Uterus (tissue), 4 donors: Measurements from ENCODE around the gene TLE4. TPM values are rescaled to one million over a fixed set of nuclear protein-coding genes. Genes with fewer than 3 reads are reported as not detected.

Experiments used
- DNase-seq, 2 donors: peaks; one replicate each; pipeline ENCODE4 v3.0.0-alpha.2; 2019 to 2020
- H3K27ac ChIP-seq, 2 donors: fragments of 200-600 bp; sonication (generic); 1 replicate in 1 of 2; 2 replicates in 1 of 2; pipeline ENCODE4 v1.5.1; 2016 to 2018
- H3K27me3 ChIP-seq, 2 donors: fragments of 200-600 bp; sonication (generic); one replicate each; pipeline ENCODE4 v1.5.1; 2018 to 2019; ENCODE audit warnings: control low read depth in 1 of 2
- H3K36me3 ChIP-seq, 2 donors: fragments of 200-600 bp; sonication (generic); one replicate each; pipeline ENCODE4 v1.5.1; 2019; ENCODE audit warnings: control low read depth in 1 of 2
- H3K4me1 ChIP-seq, 2 donors: fragments of 200-600 bp; sonication (generic); one replicate each; pipeline ENCODE4 v1.5.1; 2018 to 2019; ENCODE audit warnings: control low read depth in 1 of 2
- H3K4me3 ChIP-seq, 2 donors: fragments of 200-600 bp; sonication (generic); 1 replicate in 1 of 2; 2 replicates in 1 of 2; pipeline ENCODE4 v1.5.1; 2018 to 2019; ENCODE audit warnings: mild to moderate bottlenecking in 1 of 2
- H3K9me3 ChIP-seq, 2 donors: fragments of 200-600 bp; sonication (generic); one replicate each; pipeline ENCODE4 v1.5.1; 2019; ENCODE audit warnings: control low read depth in 1 of 2
- POLR2A ChIP-seq, 2 donors: fragments of 450-650 bp; IDR thresholded peaks; one replicate each; pipeline ENCODE4 v1.6.1; 2016; ENCODE audit warnings: antibody characterized with exemption in 2 of 2, mild to moderate bottlenecking in 1 of 2, moderate library complexity in 1 of 2
- intact Hi-C: fragments of 100-400 bp; cut with DNase I; formaldehyde crosslinking; loops from one replicate; pipeline ENCODE4 v1.15.1; 2023; ENCODE audit warnings: low total_unique reads
- total RNA-seq, 4 donors: library from RNA; depleted of rRNA in 3 of 4; stranded (reverse); fragments of >200 nt in 3 of 4; gene quantifications; one replicate each; pipeline versions ENCODE4 v1.1.0 to v1.2.4, GENCODE V29; 2014 to 2023
- TF ChIP-seq, protein P1 (sequence below), 4 experiments: fragments of 200-600 bp in 2 of 4; fragments of 450-650 bp in 2 of 4; sonication (generic) in 2 of 4; IDR thresholded peaks; one replicate each; pipeline ENCODE4 v1.5.1; 2016 to 2019; ENCODE audit warnings: antibody characterized with exemption in 4 of 4, mild to moderate bottlenecking in 2 of 4, moderate library complexity in 1 of 4
- donor health status: DM: yes; HTN: yes; CAD: no.

Gene TLE4
- total RNA-seq, 4 donors from 2014 or later: 21.1 to 134 (median 35.1) TPM

DNA sequence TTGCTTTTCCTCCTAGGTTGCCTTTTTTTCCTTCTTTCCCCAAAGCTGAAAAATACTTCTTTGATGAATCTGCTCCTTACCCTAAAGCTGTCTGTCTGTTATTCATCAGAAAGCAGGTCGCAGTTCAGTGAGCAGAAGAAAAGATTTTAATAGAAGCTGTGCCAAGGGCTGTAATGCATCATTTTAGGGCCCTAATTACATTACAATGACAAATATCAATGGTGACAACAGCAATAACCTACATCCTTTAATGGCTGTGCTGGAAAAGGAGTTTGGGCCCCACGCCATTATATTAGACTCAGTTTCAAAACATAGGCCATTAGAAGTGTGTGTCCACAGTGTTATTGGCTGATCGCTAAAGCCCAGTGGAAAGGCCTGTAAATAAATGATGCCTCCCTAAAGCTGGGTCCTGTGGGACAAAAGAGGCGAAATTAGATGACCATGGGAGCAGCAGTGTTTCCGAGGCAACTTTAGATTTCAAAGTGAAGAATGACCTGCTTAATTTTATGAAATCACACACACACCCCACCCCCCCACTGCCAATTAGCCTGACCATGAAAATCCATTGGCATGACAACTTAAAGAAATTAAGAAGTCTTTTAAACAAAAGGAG, 38.4 kb downstream of the TLE4 start:
- DNase-seq: no peak
- intact Hi-C loops: no loop called here
- H3K4me3 ChIP-seq: no peak overlapping the region
- no peaks in the 10 kb centered on the region for H3K9me3 ChIP-seq
- H3K36me3 ChIP-seq: no peaks in the 10 kb centered on the region
- TF ChIP-seq POLR2A (IDR thresholded peaks at IDR 0.05): no peak
- TF ChIP-seq, protein P1, sequence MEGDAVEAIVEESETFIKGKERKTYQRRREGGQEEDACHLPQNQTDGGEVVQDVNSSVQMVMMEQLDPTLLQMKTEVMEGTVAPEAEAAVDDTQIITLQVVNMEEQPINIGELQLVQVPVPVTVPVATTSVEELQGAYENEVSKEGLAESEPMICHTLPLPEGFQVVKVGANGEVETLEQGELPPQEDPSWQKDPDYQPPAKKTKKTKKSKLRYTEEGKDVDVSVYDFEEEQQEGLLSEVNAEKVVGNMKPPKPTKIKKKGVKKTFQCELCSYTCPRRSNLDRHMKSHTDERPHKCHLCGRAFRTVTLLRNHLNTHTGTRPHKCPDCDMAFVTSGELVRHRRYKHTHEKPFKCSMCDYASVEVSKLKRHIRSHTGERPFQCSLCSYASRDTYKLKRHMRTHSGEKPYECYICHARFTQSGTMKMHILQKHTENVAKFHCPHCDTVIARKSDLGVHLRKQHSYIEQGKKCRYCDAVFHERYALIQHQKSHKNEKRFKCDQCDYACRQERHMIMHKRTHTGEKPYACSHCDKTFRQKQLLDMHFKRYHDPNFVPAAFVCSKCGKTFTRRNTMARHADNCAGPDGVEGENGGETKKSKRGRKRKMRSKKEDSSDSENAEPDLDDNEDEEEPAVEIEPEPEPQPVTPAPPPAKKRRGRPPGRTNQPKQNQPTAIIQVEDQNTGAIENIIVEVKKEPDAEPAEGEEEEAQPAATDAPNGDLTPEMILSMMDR (IDR thresholded peaks at IDR 0.05): no peak
- H3K27ac ChIP-seq: no peak overlapping the region
- H3K27me3 ChIP-seq: no peaks in the 10 kb centered on the region
- peaks cover 0 to 5% of the 10 kb centered on the region in 2 donors for H3K4me1 ChIP-seq

DNA sequence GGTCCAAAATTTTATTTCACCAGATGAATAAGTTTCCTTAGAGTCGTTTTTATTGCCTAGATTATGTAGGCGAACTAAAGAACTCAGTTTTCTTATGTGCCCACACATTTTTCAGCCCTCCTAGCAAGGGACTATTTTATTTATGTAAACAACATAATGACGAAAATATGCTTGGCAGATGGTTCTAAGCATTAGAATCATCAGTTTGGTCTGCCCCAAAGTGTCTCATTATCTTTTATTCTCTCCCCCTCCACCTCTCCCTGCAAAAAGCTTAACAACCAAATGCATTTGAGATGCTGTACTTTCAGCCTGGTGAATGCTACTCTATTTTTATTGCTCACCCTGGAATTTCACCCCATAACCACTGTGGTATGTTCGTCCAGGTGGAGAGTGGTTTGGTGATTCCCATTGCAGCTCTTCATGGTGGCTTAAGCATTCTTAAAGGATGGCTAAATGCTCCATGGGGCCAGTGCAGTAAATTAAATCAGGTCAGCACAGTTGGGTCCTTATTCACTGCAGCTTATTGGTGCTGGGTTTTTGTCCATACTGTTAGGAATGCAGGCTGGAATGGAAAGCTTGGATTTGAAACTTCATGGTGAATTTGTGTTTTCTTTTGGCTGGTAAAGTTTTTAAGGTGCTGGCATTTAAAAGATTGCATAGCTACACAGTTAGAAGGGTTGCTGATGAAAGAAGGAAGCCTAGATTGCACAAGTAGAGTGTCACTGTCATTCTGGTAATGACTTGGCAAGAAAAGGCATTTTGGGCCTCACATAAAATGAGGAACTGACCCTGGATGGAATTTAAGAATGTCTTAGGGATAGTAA, 39.2 kb downstream of the TLE4 start:
- no peaks in the 10 kb centered on the region for H3K36me3 ChIP-seq
- H3K27me3 ChIP-seq: no peaks in the 10 kb centered on the region
- TF ChIP-seq POLR2A (IDR thresholded peaks at IDR 0.05): no peak
- TF ChIP-seq, protein P1 (IDR thresholded peaks at IDR 0.05): no peak
- intact Hi-C loops: no loop called here
- DNase-seq: no peak
- peaks cover 0 to 5% of the 10 kb centered on the region in 2 donors for H3K4me1 ChIP-seq
- H3K4me3 ChIP-seq: no peak overlapping the region
- no peaks in the 10 kb centered on the region for H3K9me3 ChIP-seq
- no peak overlapping the region for H3K27ac ChIP-seq

DNA sequence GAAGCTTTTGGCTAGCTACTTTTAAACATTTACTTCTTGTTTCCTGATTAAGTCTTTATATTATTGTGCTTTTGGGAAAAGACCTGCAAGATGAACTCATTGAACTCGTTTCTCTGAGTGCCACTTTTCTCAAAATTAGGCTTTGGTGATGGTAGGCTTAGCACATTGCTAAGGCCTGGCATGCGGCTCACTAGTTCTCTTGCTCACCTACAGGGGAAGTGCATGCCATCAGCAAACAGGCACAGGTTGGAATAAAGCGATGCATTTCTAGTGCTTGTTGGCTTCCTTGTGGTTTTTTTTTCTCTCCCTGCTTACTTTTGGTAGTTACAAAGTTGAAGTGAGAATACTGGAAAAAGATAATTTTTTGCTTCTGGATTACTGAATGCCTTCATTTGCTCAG, 41.4 kb downstream of the TLE4 start:
- no peak for DNase-seq
- H3K9me3 ChIP-seq: no peaks in the 10 kb centered on the region
- H3K4me3 ChIP-seq: no peak overlapping the region
- H3K4me1 ChIP-seq: peaks cover 0 to 10% of the 10 kb centered on the region in 2 donors
- no peak for TF ChIP-seq POLR2A (IDR thresholded peaks at IDR 0.05)
- TF ChIP-seq, protein P1 (IDR thresholded peaks at IDR 0.05): no peak
- intact Hi-C loops: no loop called here
- no peaks in the 10 kb centered on the region for H3K36me3 ChIP-seq
- H3K27ac ChIP-seq: no peak overlapping the region
- no peaks in the 10 kb centered on the region for H3K27me3 ChIP-seq

DNA sequence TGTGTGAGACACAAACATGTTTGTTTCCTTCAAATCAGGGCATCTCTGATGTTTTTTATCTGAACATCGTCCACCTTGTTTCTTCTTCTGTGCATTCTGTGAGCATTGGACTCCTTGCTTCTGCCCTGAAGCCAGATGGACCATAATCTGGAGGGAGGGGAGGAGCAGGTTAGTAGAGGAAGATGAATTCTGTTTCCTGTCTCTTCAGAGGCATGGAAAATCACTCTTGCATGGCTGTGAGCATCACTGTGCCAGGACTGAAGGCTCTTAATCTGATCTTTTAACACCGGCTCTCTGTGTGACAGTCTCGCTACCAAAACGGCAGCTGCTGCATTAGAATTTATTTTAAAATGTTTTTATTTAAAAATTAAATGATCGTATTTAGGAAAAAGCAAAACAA, 43.3 kb downstream of the TLE4 start:
- Histone ChIP-seq H3K4me3 (no peak overlapping the region), H3K27me3 (no peaks in the 10 kb centered on the region), H3K36me3 (no peaks in the 10 kb centered on the region), H3K4me1 (peaks cover 0 to 10% of the 10 kb centered on the region in 2 donors), H3K9me3 (no peaks in the 10 kb centered on the region), H3K27ac (no peak overlapping the region)
- no peak for DNase-seq
- no peak for TF ChIP-seq POLR2A (IDR thresholded peaks at IDR 0.05)
- TF ChIP-seq, protein P1 (IDR thresholded peaks at IDR 0.05): no peak
- intact Hi-C loops: no loop called here

DNA sequence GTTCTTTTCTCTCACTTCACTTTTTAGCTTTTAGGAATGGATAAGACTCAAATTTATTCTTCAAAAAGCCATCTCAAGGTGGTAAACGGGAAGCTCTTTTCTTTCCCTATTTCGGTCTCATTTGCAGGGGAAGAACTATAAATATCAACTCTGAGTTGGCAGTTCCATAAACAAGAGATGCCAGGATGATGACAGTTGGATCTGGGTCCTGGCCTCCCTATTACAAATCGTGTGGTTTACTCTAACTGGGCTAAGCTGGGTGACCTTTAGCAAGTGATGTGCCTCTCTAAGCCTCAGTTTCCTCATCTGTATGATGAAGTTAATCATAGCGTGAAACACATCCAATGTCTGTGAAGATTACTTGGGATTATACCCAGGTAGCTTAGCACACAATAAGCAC, 44.2 kb downstream of the TLE4 start:
- H3K4me1 ChIP-seq: peaks cover 0 to 10% of the 10 kb centered on the region in 2 donors
- no peak overlapping the region for H3K27ac ChIP-seq
- H3K4me3 ChIP-seq: no peak overlapping the region
- no peaks in the 10 kb centered on the region for H3K9me3 ChIP-seq
- H3K27me3 ChIP-seq: no peaks in the 10 kb centered on the region
- TF ChIP-seq, protein P1 (IDR thresholded peaks at IDR 0.05): no peak
- no peak for TF ChIP-seq POLR2A (IDR thresholded peaks at IDR 0.05)
- intact Hi-C loops: no loop called here
- H3K36me3 ChIP-seq: no peaks in the 10 kb centered on the region
- no peak for DNase-seq
